HG03196 (cell line): ENCODE measurements around the gene SLIT1.

Source experiments
- ATAC-seq: cut with Tn5 transposase; IDR thresholded peaks from one replicate; pipeline ENCODE4 v1.9.1; 2021; ENCODE audit not compliant: unreplicated experiment

SLIT1 gene

GRCh38 chr10:97174276-97174775 is 11.4 kb downstream of the SLIT1 start:
- no peak for ATAC-seq

DNA sequence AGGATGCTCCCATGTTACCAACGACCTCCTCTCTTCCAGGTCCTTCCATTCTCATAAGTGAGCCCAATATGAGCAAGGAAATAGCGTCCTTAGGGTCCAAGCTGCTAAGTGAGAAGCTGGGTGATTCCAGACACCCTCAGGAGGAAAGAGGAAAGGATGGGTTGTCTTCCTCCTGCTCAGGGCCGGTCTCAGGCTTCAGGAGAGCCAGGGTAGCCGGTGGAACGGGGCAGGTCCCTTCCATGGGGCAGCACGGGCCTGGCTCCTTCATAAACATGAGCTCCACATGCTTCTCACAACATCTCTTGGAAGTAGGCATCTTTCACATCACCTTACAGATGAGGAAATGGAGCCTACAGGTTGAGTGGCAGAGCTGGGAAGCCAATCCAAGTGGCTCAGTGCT is 12.7 kb downstream of the SLIT1 start:
- no peak for ATAC-seq

- no peak for ATAC-seq
These were observed 14.8 kb downstream of the SLIT1 start for GRCh38 chr10:97171001-97171400.

- no peak for ATAC-seq
These were observed 15.7 kb downstream of the SLIT1 start for GRCh38 chr10:97169911-97170693.

DNA sequence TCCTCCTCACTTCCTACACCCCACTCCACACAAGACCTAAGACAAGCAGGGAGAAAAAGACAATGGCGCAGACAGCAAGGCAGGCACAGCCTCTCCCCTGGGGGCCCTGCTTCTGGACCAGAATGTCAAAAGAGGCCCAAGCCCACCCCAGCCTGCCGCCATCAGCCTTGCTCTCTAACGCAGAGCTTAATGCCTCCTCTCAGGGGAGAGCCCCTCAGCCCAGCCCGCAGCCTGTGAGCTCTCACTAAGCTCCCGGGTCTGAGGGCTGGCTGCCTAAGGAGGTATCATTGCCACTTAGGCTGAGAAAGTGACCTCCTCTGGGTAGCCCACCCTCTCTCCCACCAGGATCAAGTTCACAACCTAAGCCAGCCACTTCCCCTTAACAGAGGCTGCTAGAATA is 16.7 kb downstream of the SLIT1 start:
- ATAC-seq, result no peak

GRCh38 chr10:97168645-97169044 is 17.1 kb downstream of the SLIT1 start:
- no peak for ATAC-seq

GRCh38 chr10:97165499-97165898 is 20.3 kb downstream of the SLIT1 start:
- ATAC-seq, result no peak

GRCh38 chr10:97163781-97164501 is 21.8 kb downstream of the SLIT1 start:
- no peak for ATAC-seq

DNA sequence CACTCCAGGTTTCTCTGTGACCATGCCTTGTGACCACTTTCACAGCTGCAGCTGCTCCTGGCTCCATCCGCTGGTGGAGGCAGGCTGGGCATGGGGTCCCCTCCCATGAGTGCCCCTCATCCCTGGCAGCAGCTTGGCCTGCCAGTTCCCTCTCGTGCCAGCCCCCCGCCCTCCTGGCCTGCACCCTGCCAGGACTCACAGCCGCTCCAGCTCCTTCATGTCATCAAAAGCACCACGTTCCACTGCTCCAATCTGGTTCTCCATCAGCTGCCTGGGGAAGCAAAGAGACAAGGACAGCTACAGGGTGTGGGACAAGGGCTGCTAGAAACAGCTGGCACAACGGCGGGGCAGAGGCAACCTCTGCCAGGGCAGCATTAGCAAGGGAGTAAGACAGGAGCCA is 22.6 kb downstream of the SLIT1 start:
- no peak for ATAC-seq

- ATAC-seq, result no peak
These were observed 26.0 kb downstream of the SLIT1 start for GRCh38 chr10:97159646-97160305.

GRCh38 chr10:97157578-97158095 is 28.1 kb downstream of the SLIT1 start:
- peak; percentile 60 for ATAC-seq

GRCh38 chr10:97154781-97155180 is 31.0 kb downstream of the SLIT1 start:
- ATAC-seq, result no peak

- no peak for ATAC-seq
These were observed 31.6 kb downstream of the SLIT1 start for GRCh38 chr10:97154162-97154561.

GRCh38 chr10:97153270-97153850 is 32.4 kb downstream of the SLIT1 start:
- ATAC-seq, result no peak

DNA sequence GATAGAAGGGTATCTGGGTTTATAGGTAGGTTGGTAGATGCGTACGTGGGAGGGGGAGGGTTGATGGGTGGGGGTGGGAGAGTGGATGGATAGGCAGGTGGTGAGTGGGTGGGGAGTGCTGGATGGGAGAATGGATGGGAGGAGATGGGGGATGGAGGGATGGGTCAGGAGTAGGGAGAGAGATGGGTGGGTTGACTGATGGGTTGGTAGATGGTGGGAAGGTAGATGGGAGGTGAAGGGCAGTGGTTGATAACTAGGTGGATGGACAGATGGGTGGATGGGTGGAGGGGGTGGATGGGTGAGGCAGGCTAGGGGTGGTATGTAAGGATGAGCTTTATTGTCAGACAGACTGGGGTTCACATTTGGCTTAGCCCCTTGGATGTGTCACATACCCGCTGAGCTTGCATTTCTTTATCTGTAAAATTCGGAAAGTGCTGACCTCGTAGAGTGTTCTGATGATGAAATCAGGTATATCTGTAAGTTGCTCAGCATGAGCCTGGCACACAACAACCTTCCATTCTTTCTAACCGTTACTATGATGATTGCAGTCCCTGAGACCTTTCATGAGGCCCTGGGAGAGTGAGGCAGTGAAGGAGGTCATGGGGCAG is 34.3 kb downstream of the SLIT1 start:
- ATAC-seq, result no peak

- no peak for ATAC-seq
These were observed 35.1 kb downstream of the SLIT1 start for GRCh38 chr10:97150616-97151015.

GRCh38 chr10:97150013-97150595 is 35.7 kb downstream of the SLIT1 start:
- ATAC-seq, result no peak

DNA sequence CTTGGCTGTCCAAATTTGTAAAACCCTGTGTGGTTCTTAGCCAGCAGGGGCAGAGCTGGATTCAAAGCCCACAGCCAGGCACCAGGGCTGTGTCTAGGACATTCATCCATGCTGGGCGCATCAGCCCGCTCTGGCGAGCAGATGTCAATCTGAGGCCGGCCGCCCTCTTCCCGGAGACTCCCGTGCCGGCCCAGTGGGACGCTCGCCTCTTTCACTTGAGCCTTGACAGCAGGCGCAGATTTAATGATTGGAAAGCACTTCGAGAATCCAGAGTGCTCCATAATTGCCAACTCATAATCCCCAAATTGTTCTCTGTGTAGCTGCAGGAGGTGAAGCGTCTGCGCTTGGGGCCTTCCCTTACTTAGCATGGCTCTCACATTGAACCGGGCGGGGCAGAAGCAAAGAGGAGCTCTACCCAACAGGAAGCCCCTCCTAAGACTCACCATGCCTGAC is 36.7 kb downstream of the SLIT1 start:
- ATAC-seq, result no peak

DNA sequence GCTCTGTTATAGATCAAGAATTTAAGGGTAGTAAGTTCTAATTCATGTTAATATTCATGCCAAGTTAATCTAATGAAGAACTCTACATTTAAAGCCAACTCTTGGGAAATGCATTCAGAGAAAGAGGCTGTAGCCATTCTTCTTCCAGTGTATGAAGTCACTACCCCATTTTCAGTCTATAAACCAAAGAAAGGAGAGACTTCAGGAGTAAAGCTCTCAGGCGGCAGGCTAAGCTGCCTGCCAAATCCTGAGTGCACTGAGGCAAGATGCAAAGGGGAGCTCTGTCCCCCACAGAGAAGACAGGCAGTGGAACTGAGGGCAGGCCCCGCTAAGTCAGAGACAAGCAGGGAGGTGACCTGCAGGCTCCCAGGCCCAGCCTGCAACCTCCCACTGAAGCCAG is 41.5 kb downstream of the SLIT1 start:
- no peak for ATAC-seq

- ATAC-seq, result no peak
These were observed 42.9 kb downstream of the SLIT1 start for GRCh38 chr10:97142834-97143233.
